Activated CD4-positive, alpha-beta memory T cell treated with anti-CD3 and anti-CD28 coated beads for 36 hours (primary cell): ENCODE results near the gene STPG3. TPM values are rescaled to one million over a fixed set of nuclear protein-coding genes. Genes with fewer than 3 reads are reported as not detected.

Experiments used
- CTCF ChIA-PET: fragments of 350-600 bp; sonication (Branson Sonifier 250); formaldehyde crosslinking; loops from one replicate; lab custom pipeline; 2021; ENCODE audit warnings: antibody characterized with exemption, inconsistent platforms; lab: Charles Lee
- POLR2A ChIA-PET: fragments of 350-600 bp; sonication (Branson Sonifier 250); formaldehyde crosslinking; loops from one replicate; lab custom pipeline; 2021; ENCODE audit warnings: antibody characterized with exemption; lab: Charles Lee
- DNase-seq: peaks from one replicate; pipeline ENCODE4 v3.0.0-alpha.2; 2020
- H3K27ac Mint-ChIP-seq: one replicate; pipeline ENCODE4 v1.8.0; 2021; ENCODE audit warnings: mixed read lengths
- H3K27me3 Mint-ChIP-seq: one replicate; pipeline ENCODE4 v1.8.0; 2021; ENCODE audit warnings: mixed read lengths
- H3K36me3 Mint-ChIP-seq: one replicate; pipeline ENCODE4 v1.8.0; 2021; ENCODE audit warnings: mixed read lengths
- H3K4me1 Mint-ChIP-seq: one replicate; pipeline ENCODE4 v1.8.0; 2021; ENCODE audit warnings: low read depth, mixed read lengths
- H3K4me3 Mint-ChIP-seq: one replicate; pipeline ENCODE4 v1.8.0; 2021; ENCODE audit warnings: mild to moderate bottlenecking, mixed read lengths
- H3K9me3 Mint-ChIP-seq: one replicate; pipeline ENCODE4 v1.8.0; 2021; ENCODE audit warnings: mixed read lengths
- intact Hi-C: fragments of 100-400 bp; cut with micrococcal nuclease; formaldehyde crosslinking; loops from one replicate; pipeline ENCODE4 v1.15.1; 2023
- total RNA-seq, 2 experiments: library from RNA; stranded (reverse); gene quantifications; one replicate each; pipeline ENCODE4 v1.2.3, GENCODE V29; 2021

Gene STPG3
- total RNA-seq, 2 experiments from 2014 or later, result not detected

- Mint-ChIP-seq H3K9me3 (no peaks in the 10 kb centered on the region), H3K36me3 (no peaks in the 10 kb centered on the region), H3K4me3 (no peak overlapping the region), H3K27ac (no peak overlapping the region), H3K4me1 (peaks cover 2% of the 10 kb centered on the region), H3K27me3 (peaks cover 11% of the 10 kb centered on the region)
- ChIA-PET CTCF (interaction anchor here (0.8 to 1.1 kb wide), 2 partner anchors 9 to 41 kb away, joined by 3 read pairs; no protein-coding TSS in a partner anchor), POLR2A (no interaction called here)
- DNase-seq, result no peak
- intact Hi-C loops, result no loop called here
Observed at GRCh38 chr9:137229903-137230704, 21.0 kb upstream of the STPG3 start.

DNA sequence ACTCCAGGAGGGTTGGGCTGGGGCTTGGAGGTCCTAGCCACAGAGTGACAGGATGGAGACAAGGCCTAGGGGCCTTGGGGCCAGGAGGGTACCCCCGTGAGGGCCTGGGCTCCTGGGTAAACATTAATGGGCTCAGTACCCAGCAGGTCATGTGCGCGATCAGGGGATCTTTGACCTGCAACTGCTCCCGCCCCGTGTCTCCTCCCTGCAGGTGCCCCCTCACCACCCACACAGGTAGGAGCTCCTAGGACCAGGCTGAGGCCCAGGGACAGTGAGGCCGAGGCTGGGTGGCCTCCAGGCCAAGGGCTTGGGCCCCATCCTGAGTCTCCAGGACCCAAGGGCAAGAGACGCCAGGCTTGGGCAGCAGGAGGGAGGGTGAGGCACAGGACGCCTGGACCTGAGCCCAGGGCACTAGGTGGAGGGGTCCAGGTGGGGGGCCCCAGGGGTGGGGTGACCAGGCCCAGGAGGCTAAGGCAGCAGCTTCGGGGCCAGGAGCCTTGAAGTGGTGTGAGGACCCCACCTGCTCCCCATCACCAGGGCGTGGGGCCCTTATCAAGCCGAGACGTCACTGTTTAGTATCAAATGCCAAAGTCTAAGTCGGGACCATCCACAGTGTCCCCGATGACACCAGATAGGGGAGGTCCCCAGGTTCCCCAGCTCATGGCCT lies 20.2 kb upstream of the STPG3 start, which contains the start of gene SLC34A3:
Gene SLC34A3 (plus strand): TSS at position 197 of the 667 bp plus-strand sequence. CDS start 802 bp downstream, outside the sequence.
- no peak within 1 kb of the TSS for H3K4me3 Mint-ChIP-seq
- peaks cover 2% of the 10 kb centered on the region for H3K4me1 Mint-ChIP-seq
- H3K36me3 Mint-ChIP-seq, result no peaks in the 10 kb centered on the region
- ChIA-PET CTCF (no interaction called here), POLR2A (no interaction called here)
- no peak within 1 kb of the TSS for H3K27ac Mint-ChIP-seq
- intact Hi-C loops, result no loop called here
- H3K9me3 Mint-ChIP-seq, result no peaks in the 10 kb centered on the region
- DNase-seq, result no peak
- H3K27me3 Mint-ChIP-seq, result peaks cover 13% of the 10 kb centered on the region

DNA sequence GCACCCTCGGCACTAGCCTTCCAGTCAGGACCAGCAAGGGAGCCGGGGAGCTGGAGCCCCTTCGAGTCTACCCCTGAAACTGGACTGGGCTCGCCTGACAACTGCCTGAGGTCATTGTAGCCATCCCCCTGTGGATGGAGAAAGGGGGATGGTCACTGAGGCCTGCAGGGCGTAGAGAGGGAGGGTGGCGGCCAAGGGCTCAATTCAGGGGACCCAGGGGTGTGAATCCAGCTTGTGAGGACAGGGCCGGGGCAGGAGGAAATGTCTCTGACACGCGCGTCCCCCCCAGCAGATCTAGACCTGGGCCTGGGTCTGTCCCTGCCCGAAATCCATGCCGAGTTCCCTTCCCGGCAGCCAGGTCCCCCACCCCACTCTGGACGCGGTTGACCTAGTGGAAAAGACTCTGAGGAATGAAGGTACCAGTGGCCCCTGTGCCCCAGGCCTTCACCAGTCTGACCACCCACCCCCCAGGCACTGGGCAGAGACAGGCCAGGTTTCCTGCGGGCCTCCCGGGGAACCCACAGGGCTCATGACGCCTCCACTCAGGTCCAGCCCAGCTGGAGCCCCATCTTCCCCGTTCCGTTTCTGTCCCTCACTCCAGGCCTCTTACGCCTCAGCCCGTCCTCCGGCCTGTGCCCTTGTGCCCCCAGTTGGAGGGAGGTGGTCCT lies 19.6 kb upstream of the STPG3 start:
- H3K36me3 Mint-ChIP-seq, result no peaks in the 10 kb centered on the region
- no peaks in the 10 kb centered on the region for H3K9me3 Mint-ChIP-seq
- H3K27me3 Mint-ChIP-seq, result peaks cover 13% of the 10 kb centered on the region
- no peak for DNase-seq
- no peak overlapping the region for H3K27ac Mint-ChIP-seq
- CTCF ChIA-PET, result no interaction called here
- H3K4me3 Mint-ChIP-seq, result no peak overlapping the region
- POLR2A ChIA-PET, result no interaction called here
- peaks cover 2% of the 10 kb centered on the region for H3K4me1 Mint-ChIP-seq
- intact Hi-C loops, result no loop called here

DNA sequence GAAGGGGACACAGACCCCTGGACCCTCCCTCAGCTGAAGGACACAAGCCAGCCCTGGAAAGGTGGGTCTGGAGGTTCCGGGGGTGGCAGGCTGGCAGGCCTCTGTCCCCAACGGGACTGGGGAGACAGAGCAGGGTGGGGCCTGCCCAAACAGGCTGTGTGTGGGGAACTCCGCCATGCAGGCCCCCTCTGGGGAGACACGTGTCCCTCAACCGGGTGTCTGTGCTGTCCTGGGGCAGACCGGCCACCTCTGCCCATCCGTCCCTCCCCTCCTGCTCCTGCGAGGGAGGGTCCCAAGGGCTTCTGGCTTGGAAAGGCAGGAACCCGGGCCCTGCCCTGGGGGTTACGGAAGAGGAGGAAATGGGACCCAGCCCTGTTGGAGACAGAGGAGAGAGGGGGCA lies 19.0 kb upstream of the STPG3 start:
- H3K27ac Mint-ChIP-seq, result no peak overlapping the region
- ChIA-PET POLR2A (no interaction called here), CTCF (no interaction called here)
- no peaks in the 10 kb centered on the region for H3K36me3 Mint-ChIP-seq
- intact Hi-C loops, result no loop called here
- H3K27me3 Mint-ChIP-seq, result peaks cover 13% of the 10 kb centered on the region
- no peak overlapping the region for H3K4me3 Mint-ChIP-seq
- DNase-seq, result no peak
- H3K9me3 Mint-ChIP-seq, result no peaks in the 10 kb centered on the region
- H3K4me1 Mint-ChIP-seq, result peaks cover 2% of the 10 kb centered on the region

GRCh38 chr9:137232510-137232909 lies 18.6 kb upstream of the STPG3 start:
- no peaks in the 10 kb centered on the region for H3K36me3 Mint-ChIP-seq
- peaks cover 13% of the 10 kb centered on the region for H3K27me3 Mint-ChIP-seq
- H3K9me3 Mint-ChIP-seq, result no peaks in the 10 kb centered on the region
- intact Hi-C loops, result no loop called here
- H3K4me3 Mint-ChIP-seq, result no peak overlapping the region
- no peak for DNase-seq
- peaks cover 2% of the 10 kb centered on the region for H3K4me1 Mint-ChIP-seq
- no peak overlapping the region for H3K27ac Mint-ChIP-seq
- ChIA-PET CTCF (no interaction called here), POLR2A (no interaction called here)

DNA sequence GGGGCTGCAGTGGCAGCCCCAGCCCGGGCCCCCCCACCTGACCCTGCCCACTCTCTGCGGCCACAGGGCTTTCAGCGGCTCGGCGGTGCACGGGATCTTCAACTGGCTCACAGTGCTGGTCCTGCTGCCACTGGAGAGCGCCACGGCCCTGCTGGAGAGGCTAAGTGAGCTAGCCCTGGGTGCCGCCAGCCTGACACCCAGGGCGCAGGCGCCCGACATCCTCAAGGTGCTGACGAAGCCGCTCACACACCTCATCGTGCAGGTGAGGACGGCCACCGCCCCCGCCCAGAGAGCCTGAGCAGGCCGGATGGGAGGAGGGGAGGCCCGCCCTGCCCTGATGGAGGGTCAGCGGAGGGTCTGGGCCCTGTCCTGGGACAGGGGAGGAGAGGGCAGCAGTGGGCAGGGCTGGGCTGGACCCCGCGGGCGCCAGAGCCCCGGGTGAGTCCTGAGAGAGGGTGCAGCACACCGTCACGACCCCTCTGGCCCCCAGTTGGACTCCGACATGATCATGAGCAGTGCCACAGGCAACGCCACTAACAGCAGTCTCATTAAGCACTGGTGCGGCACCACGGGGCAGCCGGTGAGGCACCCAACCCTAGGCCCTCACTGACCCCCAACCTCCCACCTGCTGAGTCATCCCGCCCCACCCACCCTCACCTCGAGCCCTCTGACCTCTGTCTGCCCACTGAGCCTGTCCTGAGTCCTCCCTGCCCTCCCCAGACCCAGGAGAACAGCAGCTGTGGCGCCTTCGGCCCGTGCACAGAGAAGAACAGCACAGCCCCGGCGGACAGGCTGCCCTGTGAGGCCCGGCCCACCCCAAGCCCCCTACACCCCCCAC lies 17.7 kb upstream of the STPG3 start:
- Mint-ChIP-seq H3K4me1 (peaks cover 3% of the 10 kb centered on the region), H3K4me3 (no peak overlapping the region), H3K27me3 (peaks cover 11% of the 10 kb centered on the region), H3K27ac (no peak overlapping the region), H3K9me3 (no peaks in the 10 kb centered on the region), H3K36me3 (no peaks in the 10 kb centered on the region)
- CTCF ChIA-PET, result no interaction called here
- intact Hi-C loops, result no loop called here
- DNase-seq, result no peak
- POLR2A ChIA-PET, result no interaction called here

DNA sequence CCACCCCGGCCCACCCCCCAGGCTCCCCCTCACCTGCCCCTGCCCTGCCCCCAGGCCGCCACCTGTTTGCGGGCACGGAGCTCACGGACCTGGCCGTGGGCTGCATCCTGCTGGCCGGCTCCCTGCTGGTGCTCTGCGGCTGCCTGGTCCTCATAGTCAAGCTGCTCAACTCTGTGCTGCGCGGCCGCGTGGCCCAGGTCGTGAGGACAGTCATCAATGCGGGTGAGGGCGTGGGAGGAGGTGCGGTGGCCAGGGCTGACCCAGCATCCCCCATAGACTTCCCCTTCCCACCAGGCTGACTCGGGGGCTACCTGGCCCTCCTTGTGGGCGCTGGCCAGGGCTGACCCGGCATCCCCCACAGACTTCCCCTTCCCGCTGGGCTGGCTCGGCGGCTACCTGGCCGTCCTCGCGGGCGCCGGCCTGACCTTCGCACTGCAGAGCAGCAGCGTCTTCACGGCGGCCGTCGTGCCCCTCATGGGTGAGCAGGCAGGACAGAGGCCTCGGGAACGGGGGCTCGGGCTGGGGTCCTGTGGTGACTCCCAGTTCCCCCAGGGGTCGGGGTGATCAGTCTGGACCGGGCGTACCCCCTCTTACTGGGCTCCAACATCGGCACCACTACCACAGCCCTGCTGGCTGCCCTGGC lies 16.9 kb upstream of the STPG3 start:
- POLR2A ChIA-PET, result no interaction called here
- CTCF ChIA-PET, result interaction anchor here (0.6 to 1.4 kb wide), 2 partner anchors 25 to 33 kb away, joined by 3 read pairs; partner anchors contain the start of gene TPRN
- H3K4me3 Mint-ChIP-seq, result no peak overlapping the region

GRCh38 chr9:137234758-137235423 lies 16.2 kb upstream of the STPG3 start:
- Mint-ChIP-seq H3K27ac (peak overlapping the region; percentile 18), H3K27me3 (peaks cover 11% of the 10 kb centered on the region), H3K4me1 (peaks cover 9% of the 10 kb centered on the region), H3K36me3 (no peaks in the 10 kb centered on the region), H3K9me3 (no peaks in the 10 kb centered on the region), H3K4me3 (no peak overlapping the region)
- no peak for DNase-seq
- POLR2A ChIA-PET, result no interaction called here
- CTCF ChIA-PET, result interaction anchor here (0.6 to 2.0 kb wide), 4 partner anchors 13 to 34 kb away, joined by 3 to 5 read pairs (median 3); partner anchors contain the start of gene TPRN
- intact Hi-C loops, result no loop called here

More for the DNA sequence above, 16.9 kb upstream of the STPG3 start:
- no peak for DNase-seq
- Mint-ChIP-seq H3K27ac (no peak overlapping the region), H3K27me3 (peaks cover 11% of the 10 kb centered on the region), H3K36me3 (no peaks in the 10 kb centered on the region), H3K4me1 (peaks cover 9% of the 10 kb centered on the region), H3K9me3 (no peaks in the 10 kb centered on the region)
- intact Hi-C loops, result no loop called here

DNA sequence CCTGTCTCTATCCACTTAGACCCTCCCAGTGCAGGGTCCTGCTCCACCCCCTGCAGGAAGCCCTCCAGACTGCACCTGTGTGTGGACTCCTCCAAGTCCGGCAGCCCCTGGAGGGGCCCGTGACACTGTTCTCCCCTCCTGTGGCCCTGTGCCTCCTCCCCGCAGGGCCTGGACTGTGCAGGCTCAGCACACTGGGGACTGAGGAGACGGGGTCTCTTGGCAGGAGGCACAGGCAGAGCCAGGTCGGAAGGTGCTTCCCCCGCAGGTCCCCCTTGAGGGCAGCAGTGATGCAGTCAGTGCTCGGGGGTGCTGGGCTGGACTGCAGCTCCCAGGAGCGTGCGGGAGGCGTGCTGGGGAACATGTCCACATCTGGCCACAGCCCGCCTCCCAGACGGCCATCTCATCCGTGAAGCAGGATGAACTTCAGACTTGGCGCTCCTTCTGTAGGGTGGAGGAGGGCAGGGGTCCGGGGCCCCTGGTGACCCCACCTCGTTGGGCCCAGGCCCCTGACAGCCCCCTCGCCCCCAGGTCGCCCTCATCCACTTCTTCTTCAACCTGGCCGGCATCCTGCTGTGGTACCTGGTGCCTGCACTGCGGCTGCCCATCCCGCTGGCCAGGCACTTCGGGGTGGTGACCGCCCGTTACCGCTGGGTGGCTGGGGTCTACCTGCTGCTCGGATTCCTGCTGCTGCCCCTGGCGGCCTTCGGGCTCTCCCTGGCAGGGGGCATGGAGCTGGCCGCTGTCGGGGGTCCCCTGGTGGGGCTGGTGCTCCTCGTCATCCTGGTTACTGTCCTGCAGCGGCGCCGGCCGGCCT lies 15.5 kb upstream of the STPG3 start:
- POLR2A ChIA-PET, result interaction anchor here (1.0 kb wide), 1 partner anchor 149 kb away, joined by 4 read pairs; the partner anchor contains the start of gene MAN1B1
- intact Hi-C loops, result no loop called here
- Mint-ChIP-seq H3K4me3 (no peak overlapping the region), H3K27ac (peak overlapping the region; percentile 18), H3K27me3 (peaks cover 9% of the 10 kb centered on the region), H3K9me3 (no peaks in the 10 kb centered on the region), H3K4me1 (peaks cover 9% of the 10 kb centered on the region), H3K36me3 (no peaks in the 10 kb centered on the region)
- no peak for DNase-seq
- CTCF ChIA-PET, result interaction anchor here (1.0 to 2.5 kb wide), 21 partner anchors 10 to 470 kb away, joined by 3 to 54 read pairs (median 6); partner anchors contain the start of genes ANAPC2, CYSRT1, MAN1B1 and NDOR1
